ENCODE results near the gene PHLDB1.
"Not testable (repeated sequence)": the region's sequence is repeated elsewhere in the genome, so short reads cannot be mapped to it uniquely, and the experiment has no call there.

Gene PHLDB1

GRCh38 chr11:118607401-118608359 lies at the start of gene PHLDB1:
PHLDB1 (plus strand) TSS chr11:118607615; CDS start chr11:118613837, 6,222 bp downstream.
- peak in 1 of 4 experiments; percentile 24 for DNase-seq

GRCh38 chr11:118560806-118561205 lies 46.6 kb upstream of the PHLDB1 start:
- DNase-seq, result no peak

DNA sequence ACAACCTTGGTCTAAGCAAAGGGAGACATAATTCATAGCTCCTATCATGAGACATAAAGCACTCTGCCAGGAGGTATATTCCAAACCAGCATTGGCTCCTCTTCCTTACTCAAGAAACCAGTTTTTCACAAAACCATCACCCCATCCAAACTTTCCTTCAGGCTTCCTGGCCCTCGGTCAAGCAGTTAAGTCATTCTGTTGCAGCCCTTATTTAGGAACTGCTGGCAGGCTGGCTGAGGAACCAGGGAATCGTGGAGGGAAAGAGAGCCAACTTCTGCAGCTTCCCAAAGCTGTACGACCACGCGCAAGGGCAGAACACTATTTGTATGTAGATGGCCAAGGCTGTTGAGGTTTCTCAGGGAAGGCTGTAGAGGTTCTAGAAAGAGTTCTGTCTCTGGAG lies 42.4 kb upstream of the PHLDB1 start:
- DNase-seq, result no peak

GRCh38 chr11:118569670-118570069 lies 37.7 kb upstream of the PHLDB1 start:
- no peak for DNase-seq

DNA sequence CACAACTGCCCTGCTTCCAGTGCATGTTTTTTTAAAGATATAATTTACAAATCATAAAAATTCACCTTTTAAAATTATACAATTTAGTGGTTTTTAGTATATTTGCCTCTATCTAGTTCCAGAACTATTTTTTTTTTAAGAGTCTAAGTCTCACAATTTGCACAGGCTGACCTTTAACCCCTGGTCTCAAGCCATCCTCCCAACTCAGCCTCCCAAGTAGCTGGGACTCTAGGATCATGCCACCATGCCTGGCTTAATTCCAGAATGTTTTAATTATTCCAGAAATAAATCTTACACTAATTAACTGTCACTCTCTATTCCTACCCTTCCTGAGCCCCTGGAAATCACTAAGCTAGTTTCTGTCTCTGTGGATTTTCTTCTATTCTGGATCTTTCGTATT lies 36.6 kb upstream of the PHLDB1 start:
- no peak for DNase-seq

DNA sequence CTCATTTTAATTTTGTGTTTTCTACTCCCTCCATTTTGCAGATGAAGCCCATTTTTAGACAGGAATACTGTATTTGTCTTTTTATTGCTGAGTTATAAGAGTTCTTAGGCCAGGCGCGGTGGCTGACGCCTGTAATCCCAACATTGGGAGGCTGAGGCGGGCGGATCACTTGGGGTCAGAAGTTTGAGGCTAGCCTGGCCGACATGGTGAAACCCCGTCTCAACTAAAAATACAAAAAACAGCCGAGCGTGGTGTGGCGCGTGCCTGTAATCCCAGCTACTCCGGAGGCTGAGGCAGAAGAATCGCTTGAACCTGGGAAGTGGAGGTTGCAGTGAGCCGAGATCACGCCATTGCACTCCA lies 35.7 kb upstream of the PHLDB1 start:
- not testable (repeated sequence) for DNase-seq

DNA sequence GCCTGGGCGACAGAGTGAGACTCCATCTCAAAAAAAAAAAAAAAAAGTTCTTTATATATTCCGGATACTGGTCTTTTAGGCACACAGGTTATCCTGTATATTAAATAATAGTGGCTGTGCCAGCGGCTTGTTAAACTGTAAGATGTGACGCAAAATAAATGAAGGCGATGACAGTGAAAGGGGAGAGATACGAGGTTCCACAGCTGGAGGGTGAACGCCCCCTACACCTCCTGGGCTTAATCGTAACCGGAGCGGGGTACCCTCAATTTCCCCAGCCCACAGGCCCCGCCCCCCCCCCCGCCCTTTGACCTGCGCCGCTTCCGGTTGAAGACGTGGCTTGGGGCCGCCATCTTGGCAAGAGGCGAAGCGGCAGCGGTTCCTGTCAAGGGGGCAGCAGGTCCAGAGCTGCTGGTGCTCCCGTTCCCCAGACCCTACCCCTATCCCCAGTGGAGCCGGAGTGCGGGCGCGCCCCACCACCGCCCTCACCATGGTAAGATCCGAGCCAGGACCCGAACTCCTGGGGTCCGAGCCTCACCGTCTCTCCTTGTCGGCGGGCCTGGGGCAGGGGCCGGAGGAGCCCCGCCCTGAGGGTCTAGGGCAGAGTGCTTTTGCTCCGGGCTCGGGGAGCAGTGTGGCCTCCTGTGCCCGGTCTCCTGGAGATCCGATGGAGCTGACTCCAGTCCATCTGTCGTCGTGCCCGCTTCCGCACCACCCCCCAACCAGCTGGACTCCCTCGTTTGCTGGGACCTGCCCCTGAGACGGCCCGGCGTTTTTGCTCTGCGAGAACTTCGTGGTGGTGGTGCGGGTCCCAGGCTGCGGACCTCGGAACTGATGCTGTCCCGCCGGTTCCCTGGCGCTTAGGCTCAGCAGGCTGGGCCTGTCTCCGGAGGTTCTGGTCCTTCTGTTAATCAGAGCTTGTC lies 35.1 kb upstream of the PHLDB1 start, which contains the start of gene ARCN1:
Gene ARCN1, plus strand, starts transcription at position 349 of the 920 bp plus-strand sequence. Its CDS starts 139 bp downstream, at position 488.
- peak; percentile 65 to 76 (median 73) for DNase-seq

DNA sequence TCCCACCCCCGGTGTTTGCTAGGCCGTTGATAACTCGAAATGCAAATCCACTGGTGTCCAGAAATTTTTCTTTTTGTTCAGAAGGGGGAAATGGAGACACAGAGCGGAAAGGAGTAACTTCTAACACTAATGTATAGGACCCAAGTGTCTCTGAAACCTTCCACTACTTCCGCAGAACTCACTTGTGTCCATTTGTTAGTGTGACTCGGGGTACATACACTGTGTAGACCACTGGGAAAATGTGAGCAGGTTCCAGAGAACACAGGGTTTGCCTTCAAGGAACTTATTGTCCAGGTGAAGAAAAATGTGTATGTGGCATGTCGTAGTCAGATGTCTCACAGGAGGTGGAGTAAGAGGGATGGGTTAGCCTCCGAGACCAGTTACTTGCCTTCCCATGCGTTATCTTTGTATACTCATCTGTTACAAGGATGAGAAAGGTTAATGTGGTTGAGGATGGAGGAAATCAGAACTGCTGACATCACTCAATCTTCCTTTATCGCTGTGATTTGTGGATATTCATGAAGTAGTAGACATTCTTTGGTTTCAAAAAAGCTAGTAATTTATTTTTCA lies 34.3 kb upstream of the PHLDB1 start:
- DNase-seq, result no peak

- no peak for DNase-seq
Measured at GRCh38 chr11:118574636-118575035, 32.8 kb upstream of the PHLDB1 start.

DNA sequence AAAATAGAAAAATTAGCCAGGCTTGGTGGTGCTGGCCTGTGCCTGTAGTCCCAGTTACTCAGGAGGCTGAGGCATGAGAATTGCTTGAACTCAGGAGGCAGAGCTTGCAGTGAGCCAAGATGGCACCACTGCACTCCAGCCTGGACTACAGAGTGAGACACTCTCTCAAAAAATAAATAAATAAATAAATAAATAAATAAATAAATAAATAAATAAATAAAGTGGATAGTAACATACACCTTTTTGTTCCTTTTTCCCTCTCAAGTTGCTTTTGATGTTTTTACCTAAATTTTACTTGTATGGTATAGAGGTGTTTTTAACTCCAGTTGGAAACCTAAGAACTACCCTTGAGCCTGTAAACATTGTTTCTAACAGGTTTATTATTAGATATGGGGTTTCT lies 29.4 kb upstream of the PHLDB1 start:
- not testable (repeated sequence) for DNase-seq

DNA sequence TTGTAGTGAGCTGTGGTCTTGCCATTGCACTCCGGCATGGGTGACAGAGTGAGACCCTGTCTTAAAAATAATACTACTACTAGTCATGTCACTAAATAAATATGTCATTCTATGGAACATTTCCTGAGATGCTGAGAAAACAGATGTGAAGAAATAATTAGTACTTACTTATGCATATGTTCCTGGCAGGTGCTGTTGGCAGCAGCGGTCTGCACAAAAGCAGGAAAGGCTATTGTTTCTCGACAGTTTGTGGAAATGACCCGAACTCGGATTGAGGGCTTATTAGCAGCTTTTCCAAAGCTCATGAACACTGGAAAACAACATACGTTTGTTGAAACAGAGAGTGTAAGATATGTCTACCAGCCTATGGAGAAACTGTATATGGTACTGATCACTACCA lies 26.4 kb upstream of the PHLDB1 start:
- DNase-seq, result no peak

GRCh38 chr11:118587952-118588351 lies 19.5 kb upstream of the PHLDB1 start:
- no peak for DNase-seq

- no peak for DNase-seq
Measured at GRCh38 chr11:118592616-118593367, 14.6 kb upstream of the PHLDB1 start.

DNA sequence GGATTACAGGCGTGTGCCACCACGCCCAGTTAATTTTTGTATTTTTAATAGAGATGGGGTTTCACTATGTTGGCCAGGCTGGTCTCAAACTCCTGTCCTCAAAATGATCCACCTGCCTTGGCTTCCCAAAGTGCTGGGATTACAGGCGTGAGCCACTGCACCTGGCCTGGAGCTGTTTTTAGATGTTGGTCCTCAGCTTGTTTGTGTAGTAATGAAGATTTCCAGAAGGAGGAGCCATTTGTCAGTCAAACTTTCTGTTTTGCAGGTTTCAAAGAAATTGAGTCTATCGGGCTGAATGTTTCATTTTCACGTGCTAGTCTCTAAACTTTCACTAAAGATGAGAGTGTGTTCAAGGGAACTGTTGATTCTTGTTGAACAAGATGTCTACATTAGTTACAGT lies 12.4 kb upstream of the PHLDB1 start:
- DNase-seq, result not testable (repeated sequence)

- DNase-seq, result no peak
Measured at GRCh38 chr11:118596224-118597146, 10.9 kb upstream of the PHLDB1 start.

- DNase-seq, result no peak
Measured at GRCh38 chr11:118597556-118597955, 9.9 kb upstream of the PHLDB1 start.

- no peak for DNase-seq
Measured at GRCh38 chr11:118602331-118602730, 5.1 kb upstream of the PHLDB1 start.

DNA sequence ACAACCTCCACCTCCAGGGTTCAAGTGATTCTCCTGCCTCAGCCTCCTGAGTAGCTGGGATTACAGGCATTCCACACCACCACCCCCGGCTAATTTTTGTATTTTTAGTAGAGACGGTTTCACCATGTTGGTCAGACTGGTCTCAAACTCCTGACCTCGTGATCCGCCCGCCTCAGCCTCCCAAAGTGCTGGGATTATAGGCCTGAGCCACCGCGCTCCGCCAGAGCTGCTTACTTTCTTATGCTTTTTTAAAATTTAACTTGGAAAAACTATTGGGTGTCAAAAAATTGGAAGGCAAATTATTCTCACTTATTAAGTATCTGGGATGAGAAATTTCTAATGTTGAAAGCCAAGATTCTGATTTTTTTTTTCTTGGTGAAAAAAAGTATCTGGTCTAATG lies 3.7 kb upstream of the PHLDB1 start:
- DNase-seq, result not testable (repeated sequence)

DNA sequence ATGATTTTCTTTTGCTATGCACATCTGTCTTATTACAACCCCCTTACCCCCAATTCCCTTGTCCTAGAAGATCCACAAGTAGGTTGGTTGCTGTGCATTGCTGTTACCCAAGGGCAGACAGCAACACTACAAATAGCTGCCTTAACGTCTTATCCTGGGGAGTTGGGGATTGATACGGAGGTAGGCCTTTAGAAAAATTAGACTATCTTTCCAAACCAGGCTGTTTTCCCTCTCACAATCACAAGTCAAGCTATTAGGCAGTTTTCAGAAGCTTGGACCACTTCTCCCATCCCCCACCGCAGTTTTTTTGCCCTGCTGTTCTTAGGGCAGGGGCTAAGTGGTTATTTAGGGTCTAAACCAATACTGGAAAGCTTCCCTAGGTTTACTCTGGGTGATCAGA lies 2.8 kb upstream of the PHLDB1 start:
- DNase-seq, result no peak

DNA sequence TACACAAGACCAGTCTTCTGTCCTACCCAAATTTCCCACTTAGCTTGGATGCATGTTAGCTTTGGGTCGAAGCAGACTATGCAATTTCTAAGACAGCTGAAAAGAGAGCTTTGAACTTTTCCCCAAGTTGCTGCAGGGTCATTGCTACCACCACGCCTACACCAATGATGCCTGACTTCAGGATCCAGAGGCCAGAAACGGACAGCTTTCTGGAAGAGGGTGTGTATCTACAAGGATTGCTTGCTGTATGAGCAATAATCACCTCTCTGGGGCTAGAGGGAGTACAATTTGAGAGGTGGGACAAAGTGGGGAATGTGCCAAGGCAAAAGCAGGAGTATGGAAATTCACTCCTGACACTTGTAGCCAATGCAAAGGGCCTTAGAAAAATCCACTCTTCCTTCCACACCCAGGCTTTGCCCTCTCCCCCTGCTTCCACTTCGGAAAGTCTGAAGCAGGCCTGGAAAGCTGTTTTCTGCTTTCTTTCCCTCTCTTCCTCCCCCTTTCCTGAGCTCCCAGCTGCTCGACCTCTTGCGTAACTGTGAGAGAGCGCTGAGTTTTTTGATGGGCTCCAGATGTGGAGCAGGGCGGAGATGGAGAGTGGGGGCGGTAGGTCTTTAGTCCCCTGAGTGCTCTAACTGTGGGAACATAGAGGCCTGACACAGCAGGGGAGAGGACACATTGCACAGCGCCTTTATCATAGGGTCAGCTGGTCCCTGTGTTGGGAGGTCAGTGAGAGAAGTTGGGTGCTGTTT lies 2.1 kb upstream of the PHLDB1 start:
- no peak for DNase-seq

Data from activated CD4-positive, CD25-positive, alpha-beta regulatory T cell (primary cell).